Measurements from ENCODE around the gene OR4F6. TPM values are rescaled to one million over a fixed set of nuclear protein-coding genes. Genes with fewer than 3 reads are reported as not detected.

The OR4F6 gene
- total RNA-seq, 1 experiment from 2014 or later: not detected

GRCh38 chr15:101803676-101804075 is 367 bp downstream of the OR4F6 start (continued):
- TF ChIP-seq, protein P1, sequence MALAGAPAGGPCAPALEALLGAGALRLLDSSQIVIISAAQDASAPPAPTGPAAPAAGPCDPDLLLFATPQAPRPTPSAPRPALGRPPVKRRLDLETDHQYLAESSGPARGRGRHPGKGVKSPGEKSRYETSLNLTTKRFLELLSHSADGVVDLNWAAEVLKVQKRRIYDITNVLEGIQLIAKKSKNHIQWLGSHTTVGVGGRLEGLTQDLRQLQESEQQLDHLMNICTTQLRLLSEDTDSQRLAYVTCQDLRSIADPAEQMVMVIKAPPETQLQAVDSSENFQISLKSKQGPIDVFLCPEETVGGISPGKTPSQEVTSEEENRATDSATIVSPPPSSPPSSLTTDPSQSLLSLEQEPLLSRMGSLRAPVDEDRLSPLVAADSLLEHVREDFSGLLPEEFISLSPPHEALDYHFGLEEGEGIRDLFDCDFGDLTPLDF (CRISPR knock-in tag; IDR thresholded peaks at IDR 0.05): no peak
- TF ChIP-seq ESRRA (CRISPR knock-in tag; IDR thresholded peaks at IDR 0.05; ENCODE audit: borderline replicate concordance) (no peak), USF2 (CRISPR knock-in tag; IDR thresholded peaks at IDR 0.05) (no peak)
- TF ChIP-seq, protein P2, sequence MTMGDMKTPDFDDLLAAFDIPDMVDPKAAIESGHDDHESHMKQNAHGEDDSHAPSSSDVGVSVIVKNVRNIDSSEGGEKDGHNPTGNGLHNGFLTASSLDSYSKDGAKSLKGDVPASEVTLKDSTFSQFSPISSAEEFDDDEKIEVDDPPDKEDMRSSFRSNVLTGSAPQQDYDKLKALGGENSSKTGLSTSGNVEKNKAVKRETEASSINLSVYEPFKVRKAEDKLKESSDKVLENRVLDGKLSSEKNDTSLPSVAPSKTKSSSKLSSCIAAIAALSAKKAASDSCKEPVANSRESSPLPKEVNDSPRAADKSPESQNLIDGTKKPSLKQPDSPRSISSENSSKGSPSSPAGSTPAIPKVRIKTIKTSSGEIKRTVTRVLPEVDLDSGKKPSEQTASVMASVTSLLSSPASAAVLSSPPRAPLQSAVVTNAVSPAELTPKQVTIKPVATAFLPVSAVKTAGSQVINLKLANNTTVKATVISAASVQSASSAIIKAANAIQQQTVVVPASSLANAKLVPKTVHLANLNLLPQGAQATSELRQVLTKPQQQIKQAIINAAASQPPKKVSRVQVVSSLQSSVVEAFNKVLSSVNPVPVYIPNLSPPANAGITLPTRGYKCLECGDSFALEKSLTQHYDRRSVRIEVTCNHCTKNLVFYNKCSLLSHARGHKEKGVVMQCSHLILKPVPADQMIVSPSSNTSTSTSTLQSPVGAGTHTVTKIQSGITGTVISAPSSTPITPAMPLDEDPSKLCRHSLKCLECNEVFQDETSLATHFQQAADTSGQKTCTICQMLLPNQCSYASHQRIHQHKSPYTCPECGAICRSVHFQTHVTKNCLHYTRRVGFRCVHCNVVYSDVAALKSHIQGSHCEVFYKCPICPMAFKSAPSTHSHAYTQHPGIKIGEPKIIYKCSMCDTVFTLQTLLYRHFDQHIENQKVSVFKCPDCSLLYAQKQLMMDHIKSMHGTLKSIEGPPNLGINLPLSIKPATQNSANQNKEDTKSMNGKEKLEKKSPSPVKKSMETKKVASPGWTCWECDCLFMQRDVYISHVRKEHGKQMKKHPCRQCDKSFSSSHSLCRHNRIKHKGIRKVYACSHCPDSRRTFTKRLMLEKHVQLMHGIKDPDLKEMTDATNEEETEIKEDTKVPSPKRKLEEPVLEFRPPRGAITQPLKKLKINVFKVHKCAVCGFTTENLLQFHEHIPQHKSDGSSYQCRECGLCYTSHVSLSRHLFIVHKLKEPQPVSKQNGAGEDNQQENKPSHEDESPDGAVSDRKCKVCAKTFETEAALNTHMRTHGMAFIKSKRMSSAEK (CRISPR knock-in tag; IDR thresholded peaks at IDR 0.05; ENCODE audit: borderline replicate concordance): no peak

GRCh38 chr15:101804375-101804774 is 1.1 kb downstream of the OR4F6 start:
- Mint-ChIP-seq H3K27me3 (ENCODE audit: low read depth) (no peaks in the 10 kb centered on the region), H3K36me3 (no peaks in the 10 kb centered on the region), H3K4me3 (no peak overlapping the region), H3K4me1 (no peaks in the 10 kb centered on the region), H3K9me3 (no peaks in the 10 kb centered on the region), H3K27ac (no peak overlapping the region)
- no peak for DNase-seq (ENCODE audit: low spot score)
- POLR2A ChIA-PET: no interaction called here
- ATAC-seq: no peak
- no peak for TF ChIP-seq HMGA2 (CRISPR knock-in tag; IDR thresholded peaks at IDR 0.05)
- TF ChIP-seq ZNF232 (CRISPR knock-in tag; IDR thresholded peaks at IDR 0.05): no peak
- TF ChIP-seq USF1 (CRISPR knock-in tag; IDR thresholded peaks at IDR 0.05): no peak
- TF ChIP-seq TEAD1 (CRISPR knock-in tag; IDR thresholded peaks at IDR 0.05): no peak
- TF ChIP-seq MXD4 (CRISPR knock-in tag; IDR thresholded peaks at IDR 0.05; ENCODE audit: borderline replicate concordance): no peak
- CTCF ChIA-PET: no interaction called here

GRCh38 chr15:101804941-101805340 is 1.6 kb downstream of the OR4F6 start:
- POLR2A ChIA-PET: no interaction called here
- Mint-ChIP-seq H3K4me1 (no peaks in the 10 kb centered on the region), H3K27me3 (ENCODE audit: low read depth) (no peaks in the 10 kb centered on the region), H3K9me3 (no peaks in the 10 kb centered on the region), H3K36me3 (no peaks in the 10 kb centered on the region), H3K4me3 (no peak overlapping the region), H3K27ac (no peak overlapping the region)
- CTCF ChIA-PET: no interaction called here
- no peak for ATAC-seq
- DNase-seq (ENCODE audit: low spot score): no peak
- TF ChIP-seq ZNF121 (CRISPR knock-in tag; IDR thresholded peaks at IDR 0.05) (no peak), PRRX2 (CRISPR knock-in tag; IDR thresholded peaks at IDR 0.05) (no peak), E2F4 (CRISPR knock-in tag; IDR thresholded peaks at IDR 0.05; ENCODE audit: borderline replicate concordance, low read depth) (no peak), NFYB (CRISPR knock-in tag; conservative IDR thresholded peaks at IDR 0.05; ENCODE audit: low read depth) (no peak), STAT6 (CRISPR knock-in tag; conservative IDR thresholded peaks at IDR 0.05; ENCODE audit: low read depth) (no peak), NR1H2 (CRISPR knock-in tag; IDR thresholded peaks at IDR 0.05) (no peak), GTF2I (CRISPR knock-in tag; conservative IDR thresholded peaks at IDR 0.05) (no peak), CTCF (IDR thresholded peaks at IDR 0.05) (no peak), USF1 (CRISPR knock-in tag; IDR thresholded peaks at IDR 0.05) (no peak), ATF2 (CRISPR knock-in tag; IDR thresholded peaks at IDR 0.05; ENCODE audit: borderline replicate concordance, low read depth) (no peak), ZNF671 (CRISPR knock-in tag; IDR thresholded peaks at IDR 0.05) (no peak)
